Nephron progenitor cell (in vitro differentiated cells): Measurements from ENCODE around the gene POLN.

ENCODE experiments used
- DNase-seq: peaks from one replicate; pipeline ENCODE4 v3.0.0; 2021
- H3K27ac Mint-ChIP-seq: 2 replicates; pipeline ENCODE4 v1.8.0; 2021; ENCODE audit warnings: mild to moderate bottlenecking, moderate library complexity, mixed read lengths
- H3K27me3 Mint-ChIP-seq: 2 replicates; pipeline ENCODE4 v1.8.0; 2021; ENCODE audit warnings: mild to moderate bottlenecking, low read depth, mixed read lengths; ENCODE audit not compliant: poor library complexity
- H3K36me3 Mint-ChIP-seq: 2 replicates; pipeline ENCODE4 v1.8.0; 2021; ENCODE audit warnings: low read depth, mixed read lengths
- H3K4me1 Mint-ChIP-seq: 2 replicates; pipeline ENCODE4 v1.8.0; 2021; ENCODE audit warnings: mixed read lengths
- H3K4me3 Mint-ChIP-seq: 2 replicates; pipeline ENCODE4 v1.8.0; 2021; ENCODE audit warnings: mild to moderate bottlenecking, moderate library complexity, mixed read lengths
- H3K9me3 Mint-ChIP-seq: 2 replicates; pipeline ENCODE4 v1.8.0; 2021; ENCODE audit warnings: mild to moderate bottlenecking, moderate library complexity, mixed read lengths
- CTCF ChIP-seq: fragments of 200-600 bp; sonication (generic); IDR thresholded peaks from 2 replicates; pipeline ENCODE4 v1.5.0; 2021; ENCODE audit warnings: antibody characterized with exemption

POLN gene

GRCh38 chr4:2057382-2058065 lies 184.4 kb downstream of the POLN start:
- Mint-ChIP-seq H3K4me3 (peak overlapping the region; percentile 78), H3K27me3 (peaks cover 70% of the 10 kb centered on the region), H3K9me3 (no peaks in the 10 kb centered on the region), H3K36me3 (no peaks in the 10 kb centered on the region), H3K27ac (no peak overlapping the region), H3K4me1 (no peaks in the 10 kb centered on the region)
- no peak for DNase-seq
- no peak for TF ChIP-seq CTCF

GRCh38 chr4:2054217-2054616 lies 187.7 kb downstream of the POLN start:
- H3K4me3 Mint-ChIP-seq = no peak overlapping the region
- peaks cover 6% of the 10 kb centered on the region for H3K4me1 Mint-ChIP-seq
- no peaks in the 10 kb centered on the region for H3K9me3 Mint-ChIP-seq
- no peak for TF ChIP-seq CTCF
- no peaks in the 10 kb centered on the region for H3K36me3 Mint-ChIP-seq
- peaks cover 73% of the 10 kb centered on the region for H3K27me3 Mint-ChIP-seq
- H3K27ac Mint-ChIP-seq = no peak overlapping the region
- no peak for DNase-seq

DNA sequence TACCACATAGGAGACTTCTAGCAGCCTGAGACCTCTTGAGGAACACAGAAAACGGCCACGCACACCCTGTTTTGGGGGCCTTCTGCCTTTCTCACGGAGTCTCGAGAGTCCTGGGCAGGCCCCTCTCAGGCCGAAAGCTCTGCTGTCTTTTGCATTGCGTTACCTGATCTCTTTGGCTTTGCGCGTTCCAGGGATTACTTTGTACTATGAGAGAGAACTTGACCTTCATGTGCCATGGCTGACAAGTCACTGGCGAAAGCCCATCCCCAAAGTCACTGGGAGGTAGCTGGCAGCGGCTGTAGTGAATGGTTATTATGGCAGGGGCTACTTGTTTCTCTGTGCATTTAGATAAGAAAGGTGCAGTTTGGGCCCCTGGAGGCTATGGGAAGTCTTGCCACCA lies 190.8 kb downstream of the POLN start:
- Mint-ChIP-seq H3K36me3 (no peaks in the 10 kb centered on the region), H3K4me3 (no peak overlapping the region)

GRCh38 chr4:2049811-2050210 lies 192.1 kb downstream of the POLN start:
- no peak overlapping the region for H3K4me3 Mint-ChIP-seq

More for the DNA sequence above, 190.8 kb downstream of the POLN start:
- DNase-seq = no peak
- peaks cover 54% of the 10 kb centered on the region for H3K27me3 Mint-ChIP-seq
- no peak overlapping the region for H3K27ac Mint-ChIP-seq
- no peak for TF ChIP-seq CTCF
- peaks cover 6% of the 10 kb centered on the region for H3K4me1 Mint-ChIP-seq
- no peaks in the 10 kb centered on the region for H3K9me3 Mint-ChIP-seq

DNA sequence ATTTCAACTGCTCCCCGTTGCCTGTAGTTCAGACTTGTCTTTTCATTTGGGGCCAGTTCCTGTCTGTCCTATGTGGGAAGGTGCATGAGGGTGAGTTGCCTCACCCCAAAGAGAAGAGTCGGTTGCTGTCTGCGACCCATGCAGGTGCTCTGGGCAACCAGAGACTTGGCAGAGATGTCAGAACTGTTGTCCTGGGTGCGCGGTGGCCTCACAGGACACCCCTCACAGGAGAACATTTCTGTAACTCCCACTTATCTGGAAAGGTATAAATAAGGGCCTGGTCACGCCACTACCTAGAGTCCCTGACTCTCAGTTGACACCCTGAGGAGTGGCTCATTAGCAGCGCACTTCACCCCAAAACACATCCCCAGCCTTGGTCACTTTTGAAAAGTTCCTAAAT lies 192.5 kb downstream of the POLN start:
- no peak for TF ChIP-seq CTCF
- Mint-ChIP-seq H3K4me3 (no peak overlapping the region), H3K9me3 (no peaks in the 10 kb centered on the region)

More at GRCh38 chr4:2049811-2050210, 192.1 kb downstream of the POLN start:
- no peak for TF ChIP-seq CTCF
- Mint-ChIP-seq H3K27ac (no peak overlapping the region), H3K9me3 (no peaks in the 10 kb centered on the region), H3K4me1 (peaks cover 6% of the 10 kb centered on the region), H3K27me3 (peaks cover 41% of the 10 kb centered on the region), H3K36me3 (no peaks in the 10 kb centered on the region)
- DNase-seq = no peak

DNA sequence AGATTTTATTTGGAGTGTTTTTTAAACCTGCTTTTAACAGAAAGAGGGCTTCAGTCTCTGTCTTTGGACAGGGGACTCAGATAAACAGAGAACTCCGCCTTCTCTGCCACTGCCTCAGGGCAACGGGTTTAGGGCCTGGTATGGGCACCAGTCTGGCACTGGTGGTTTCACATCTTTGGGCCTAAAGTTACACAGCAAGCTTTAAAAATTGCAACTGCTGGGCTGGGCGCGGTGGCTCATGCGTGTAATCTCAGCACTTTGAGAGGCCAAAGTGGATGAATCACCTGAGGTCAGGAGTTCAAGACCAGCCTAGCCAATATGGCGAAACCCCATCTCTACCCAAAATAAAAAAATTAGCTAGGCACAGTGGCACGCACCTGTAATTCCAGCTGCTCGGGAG lies 193.1 kb downstream of the POLN start:
- H3K27ac Mint-ChIP-seq = no peak overlapping the region

More for the DNA sequence above, 192.5 kb downstream of the POLN start:
- Mint-ChIP-seq H3K27me3 (peaks cover 40% of the 10 kb centered on the region), H3K27ac (no peak overlapping the region), H3K36me3 (no peaks in the 10 kb centered on the region), H3K4me1 (peaks cover 6% of the 10 kb centered on the region)
- DNase-seq = no peak

More for the DNA sequence above, 193.1 kb downstream of the POLN start:
- Mint-ChIP-seq H3K9me3 (no peaks in the 10 kb centered on the region), H3K4me1 (peaks cover 6% of the 10 kb centered on the region), H3K36me3 (no peaks in the 10 kb centered on the region), H3K4me3 (no peak overlapping the region), H3K27me3 (peaks cover 34% of the 10 kb centered on the region)
- no peak for TF ChIP-seq CTCF
- no peak for DNase-seq
